ENCODE data around the gene GMDS.
A peak's percentile ranks its signal among the peaks of the same experiment; 100 is the strongest.

Gene GMDS

DNA sequence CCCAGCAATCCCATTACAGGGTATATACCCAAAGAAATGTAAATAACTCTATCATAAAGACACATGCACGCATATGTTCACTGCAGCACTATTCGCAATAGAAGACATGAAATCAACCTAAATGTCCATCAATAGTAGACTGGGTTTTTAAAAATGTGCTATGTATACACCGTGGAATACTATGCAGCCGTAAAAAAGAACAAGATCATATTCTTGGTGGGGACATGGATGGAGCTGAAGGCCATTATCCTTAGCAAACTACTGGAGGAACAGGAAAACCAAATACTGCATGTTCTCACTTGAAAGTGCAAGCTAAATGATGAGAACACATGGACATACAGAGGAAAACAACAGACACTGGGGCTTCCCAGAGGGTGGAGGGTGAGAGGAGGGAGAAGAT lies 201.2 kb downstream of the GMDS start:
- TF ChIP-seq RARB (CRISPR knock-in tag; IDR thresholded peaks at IDR 0.05) (no peak), ZNF8 (CRISPR knock-in tag; IDR thresholded peaks at IDR 0.05) (no peak), TOX (CRISPR knock-in tag; IDR thresholded peaks at IDR 0.05; ENCODE audit: borderline replicate concordance) (no peak), PPARA (CRISPR knock-in tag; IDR thresholded peaks at IDR 0.05; ENCODE audit: borderline replicate concordance) (no peak), CSDC2 (CRISPR knock-in tag; IDR thresholded peaks at IDR 0.05) (no peak), SNAI2 (CRISPR knock-in tag; IDR thresholded peaks at IDR 0.05) (no peak), ZNF565 (CRISPR knock-in tag; conservative IDR thresholded peaks at IDR 0.05; ENCODE audit: low read depth) (no peak), ESRRG (CRISPR knock-in tag; IDR thresholded peaks at IDR 0.05) (no peak), ZFP30 (CRISPR knock-in tag; IDR thresholded peaks at IDR 0.05) (no peak), TSHZ2 (CRISPR knock-in tag; IDR thresholded peaks at IDR 0.05) (no peak)
- TF ChIP-seq, protein P1, sequence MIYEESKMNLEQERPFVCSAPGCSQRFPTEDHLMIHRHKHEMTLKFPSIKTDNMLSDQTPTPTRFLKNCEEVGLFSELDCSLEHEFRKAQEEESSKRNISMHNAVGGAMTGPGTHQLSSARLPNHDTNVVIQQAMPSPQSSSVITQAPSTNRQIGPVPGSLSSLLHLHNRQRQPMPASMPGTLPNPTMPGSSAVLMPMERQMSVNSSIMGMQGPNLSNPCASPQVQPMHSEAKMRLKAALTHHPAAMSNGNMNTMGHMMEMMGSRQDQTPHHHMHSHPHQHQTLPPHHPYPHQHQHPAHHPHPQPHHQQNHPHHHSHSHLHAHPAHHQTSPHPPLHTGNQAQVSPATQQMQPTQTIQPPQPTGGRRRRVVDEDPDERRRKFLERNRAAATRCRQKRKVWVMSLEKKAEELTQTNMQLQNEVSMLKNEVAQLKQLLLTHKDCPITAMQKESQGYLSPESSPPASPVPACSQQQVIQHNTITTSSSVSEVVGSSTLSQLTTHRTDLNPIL (CRISPR knock-in tag; IDR thresholded peaks at IDR 0.05; ENCODE audit: low read depth) = no peak
- ATAC-seq = no peak

- TF ChIP-seq ZFP3 (CRISPR knock-in tag; IDR thresholded peaks at IDR 0.05) (no peak), ZNF70 (CRISPR knock-in tag; IDR thresholded peaks at IDR 0.05) (no peak), ISL1 (CRISPR knock-in tag; IDR thresholded peaks at IDR 0.05) (no peak), PPARA (CRISPR knock-in tag; IDR thresholded peaks at IDR 0.05; ENCODE audit: borderline replicate concordance) (no peak)
- ATAC-seq = no peak
These were observed 202.3 kb downstream of the GMDS start for GRCh38 chr6:2042956-2043648.

DNA sequence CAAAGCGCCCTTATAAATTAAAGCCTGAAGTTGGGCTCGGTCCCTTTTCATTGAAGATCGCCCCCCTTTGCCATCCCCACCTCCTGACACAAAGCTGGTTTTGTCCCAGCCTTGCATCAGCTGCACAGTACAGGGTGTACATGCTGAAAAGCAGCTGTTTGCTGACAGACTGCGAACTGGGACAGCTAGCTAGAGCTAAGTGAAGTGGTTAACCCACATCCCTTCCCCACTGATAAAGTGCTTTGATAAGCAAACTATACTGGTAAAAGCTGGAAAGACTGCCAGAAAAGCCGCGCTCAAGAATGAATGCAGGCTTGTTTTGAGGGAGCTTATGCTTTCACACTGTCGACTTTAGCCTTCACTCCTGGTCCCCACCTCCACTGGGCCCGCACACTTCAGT lies 207.3 kb downstream of the GMDS start:
- TF ChIP-seq ISL1 (CRISPR knock-in tag; IDR thresholded peaks at IDR 0.05) (peak; percentile 98), TCF4 (CRISPR knock-in tag; IDR thresholded peaks at IDR 0.05; ENCODE audit: borderline replicate concordance) (0 out of 2 replicates have a peak, but pooled peaks have one; percentile 12), ARNTL (CRISPR knock-in tag; IDR thresholded peaks at IDR 0.05; ENCODE audit: borderline replicate concordance, low read depth) (no peak)
- peak; percentile 90 for ATAC-seq

DNA sequence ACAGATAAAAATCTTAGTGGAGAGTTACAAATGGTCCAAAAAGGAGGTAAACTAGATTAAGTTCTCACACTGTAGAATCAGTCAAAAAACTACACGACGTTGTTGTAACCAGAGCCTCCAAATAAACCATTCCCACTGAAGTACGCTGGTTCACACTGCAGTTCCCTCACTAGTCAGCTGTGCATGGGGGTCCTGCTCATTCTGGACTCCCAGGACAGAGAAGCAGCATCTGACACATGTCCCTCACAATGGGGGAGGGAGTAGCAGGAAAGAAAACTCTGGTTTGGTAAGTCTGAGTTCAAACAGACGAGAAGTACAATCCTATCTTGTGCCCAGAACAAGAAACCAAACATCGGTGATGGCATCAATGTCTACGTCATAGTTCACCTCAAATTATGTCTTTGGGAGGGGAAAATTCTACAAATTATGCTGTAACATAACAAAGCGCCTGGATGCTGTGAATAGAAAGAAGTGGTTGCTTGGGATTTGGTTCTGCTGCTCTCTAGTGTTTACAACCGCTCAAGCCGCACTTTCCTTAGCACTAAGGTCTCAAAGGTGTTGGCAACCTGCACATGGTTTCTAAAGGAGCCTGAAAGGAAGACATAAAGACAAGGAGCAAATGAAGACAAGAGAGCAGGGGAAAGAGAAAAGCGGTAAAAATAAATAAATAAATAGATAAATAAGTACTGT lies 208.0 kb downstream of the GMDS start:
- TF ChIP-seq ZC3H10 (CRISPR knock-in tag; IDR thresholded peaks at IDR 0.05) = no peak
- no peak for TF ChIP-seq ESRRG (CRISPR knock-in tag; IDR thresholded peaks at IDR 0.05)
- no peak for TF ChIP-seq SNAI2 (CRISPR knock-in tag; IDR thresholded peaks at IDR 0.05)
- peak; percentile 72 for ATAC-seq

- TF ChIP-seq ISL1 (CRISPR knock-in tag; IDR thresholded peaks at IDR 0.05) (no peak), ZNF565 (CRISPR knock-in tag; conservative IDR thresholded peaks at IDR 0.05; ENCODE audit: low read depth) (no peak), ZFP3 (CRISPR knock-in tag; IDR thresholded peaks at IDR 0.05) (no peak), GLIS3 (CRISPR knock-in tag; IDR thresholded peaks at IDR 0.05) (no peak), ZNF70 (CRISPR knock-in tag; IDR thresholded peaks at IDR 0.05) (no peak), ARNTL (CRISPR knock-in tag; IDR thresholded peaks at IDR 0.05; ENCODE audit: borderline replicate concordance, low read depth) (no peak), ESRRG (CRISPR knock-in tag; IDR thresholded peaks at IDR 0.05) (no peak), PPARA (CRISPR knock-in tag; IDR thresholded peaks at IDR 0.05; ENCODE audit: borderline replicate concordance) (no peak), PATZ1 (CRISPR knock-in tag; IDR thresholded peaks at IDR 0.05; ENCODE audit: borderline replicate concordance) (no peak), ZFP30 (CRISPR knock-in tag; IDR thresholded peaks at IDR 0.05) (no peak), CSDC2 (CRISPR knock-in tag; IDR thresholded peaks at IDR 0.05) (no peak), RARB (CRISPR knock-in tag; IDR thresholded peaks at IDR 0.05) (no peak)
- TF ChIP-seq, protein P2, sequence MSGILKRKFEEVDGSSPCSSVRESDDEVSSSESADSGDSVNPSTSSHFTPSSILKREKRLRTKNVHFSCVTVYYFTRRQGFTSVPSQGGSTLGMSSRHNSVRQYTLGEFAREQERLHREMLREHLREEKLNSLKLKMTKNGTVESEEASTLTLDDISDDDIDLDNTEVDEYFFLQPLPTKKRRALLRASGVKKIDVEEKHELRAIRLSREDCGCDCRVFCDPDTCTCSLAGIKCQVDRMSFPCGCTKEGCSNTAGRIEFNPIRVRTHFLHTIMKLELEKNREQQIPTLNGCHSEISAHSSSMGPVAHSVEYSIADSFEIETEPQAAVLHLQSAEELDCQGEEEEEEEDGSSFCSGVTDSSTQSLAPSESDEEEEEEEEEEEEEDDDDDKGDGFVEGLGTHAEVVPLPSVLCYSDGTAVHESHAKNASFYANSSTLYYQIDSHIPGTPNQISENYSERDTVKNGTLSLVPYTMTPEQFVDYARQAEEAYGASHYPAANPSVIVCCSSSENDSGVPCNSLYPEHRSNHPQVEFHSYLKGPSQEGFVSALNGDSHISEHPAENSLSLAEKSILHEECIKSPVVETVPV (CRISPR knock-in tag; IDR thresholded peaks at IDR 0.05) = no peak
- TF ChIP-seq, protein P1 (CRISPR knock-in tag; IDR thresholded peaks at IDR 0.05; ENCODE audit: low read depth) = no peak
- ATAC-seq = no peak
These were observed 208.7 kb downstream of the GMDS start for GRCh38 chr6:2036710-2037023.

Data from SK-N-SH treated with all-trans-retinoic acid at 6 μM for 48 hours (cell line).